RWPE2 (cell line): ENCODE measurements around the gene DNAH3.

Experiments
- ATAC-seq: fragments of 200-7000 bp; cut with Tn5 transposase; 3 replicates; pipeline ENCODE4 v1.9.1; 2021; ENCODE audit warnings: low read depth
- DNase-seq: peaks from one replicate; pipeline ENCODE4 v3.0.0-alpha.2; 2020; ENCODE audit warnings: low spot score
- H3K27ac ChIP-seq: fragments of 450-650 bp; 2 replicates; pipeline ENCODE4 v1.5.1; 2017; ENCODE audit warnings: mild to moderate bottlenecking; ENCODE audit not compliant: poor library complexity, severe bottlenecking
- H3K27me3 ChIP-seq: fragments of 250-450 bp; sonication (Bioruptor Pico); 2 replicates; pipeline ENCODE4 v1.5.1; 2021; ENCODE audit warnings: mild to moderate bottlenecking, moderate library complexity; ENCODE audit not compliant: insufficient read depth, poor library complexity, severe bottlenecking
- H3K36me3 ChIP-seq: fragments of 250-450 bp; sonication (Bioruptor Pico); 2 replicates; pipeline ENCODE4 v1.5.1; 2020; ENCODE audit warnings: low read depth, mild to moderate bottlenecking, moderate library complexity
- H3K4me1 ChIP-seq: fragments of 250-450 bp; sonication (Bioruptor Pico); 2 replicates; pipeline ENCODE4 v1.5.1; 2021; ENCODE audit warnings: mild to moderate bottlenecking, moderate library complexity; ENCODE audit not compliant: insufficient read depth, poor library complexity, severe bottlenecking
- H3K4me3 ChIP-seq: fragments of 250-450 bp; sonication (Bioruptor Pico); 2 replicates; pipeline ENCODE4 v1.5.1; 2021; ENCODE audit warnings: mild to moderate bottlenecking, moderate library complexity; ENCODE audit not compliant: severe bottlenecking
- H3K9me3 ChIP-seq: fragments of 250-450 bp; sonication (Bioruptor Pico); 2 replicates; pipeline ENCODE4 v1.5.1; 2021; ENCODE audit warnings: mild to moderate bottlenecking, moderate library complexity; ENCODE audit not compliant: severe bottlenecking
- TF ChIP-seq, protein P1 (sequence below): fragments of 450-650 bp; IDR thresholded peaks from one replicate; pipeline ENCODE4 v1.5.1; 2017; ENCODE audit warnings: mild to moderate bottlenecking, moderate library complexity; ENCODE audit not compliant: poor library complexity, severe bottlenecking

DNAH3 gene

DNA sequence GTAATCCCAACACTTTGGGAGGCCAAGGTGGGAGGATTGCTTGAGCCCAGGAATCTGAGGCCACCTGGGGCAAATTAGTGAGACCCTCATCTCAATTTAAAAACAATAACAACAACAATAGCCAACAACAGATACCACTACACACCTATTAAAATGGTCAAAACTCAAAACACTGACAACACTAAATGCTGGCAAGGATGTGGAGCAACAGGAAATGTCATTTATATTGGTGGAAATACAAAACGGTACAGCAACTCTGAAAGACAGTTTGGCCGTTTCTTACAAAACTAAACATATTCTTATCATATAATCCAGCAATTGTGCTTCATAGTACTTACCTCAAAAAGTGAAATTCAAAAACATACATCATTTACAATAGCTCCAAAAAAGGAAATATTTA is 57.7 kb downstream of the DNAH3 start:
- Histone ChIP-seq H3K4me3 (no peak overlapping the region), H3K9me3 (no peaks in the 10 kb centered on the region), H3K27ac (no peak overlapping the region), H3K4me1 (no peaks in the 10 kb centered on the region), H3K36me3 (no peaks in the 10 kb centered on the region), H3K27me3 (no peaks in the 10 kb centered on the region)
- no peak for DNase-seq
- TF ChIP-seq, protein P1, sequence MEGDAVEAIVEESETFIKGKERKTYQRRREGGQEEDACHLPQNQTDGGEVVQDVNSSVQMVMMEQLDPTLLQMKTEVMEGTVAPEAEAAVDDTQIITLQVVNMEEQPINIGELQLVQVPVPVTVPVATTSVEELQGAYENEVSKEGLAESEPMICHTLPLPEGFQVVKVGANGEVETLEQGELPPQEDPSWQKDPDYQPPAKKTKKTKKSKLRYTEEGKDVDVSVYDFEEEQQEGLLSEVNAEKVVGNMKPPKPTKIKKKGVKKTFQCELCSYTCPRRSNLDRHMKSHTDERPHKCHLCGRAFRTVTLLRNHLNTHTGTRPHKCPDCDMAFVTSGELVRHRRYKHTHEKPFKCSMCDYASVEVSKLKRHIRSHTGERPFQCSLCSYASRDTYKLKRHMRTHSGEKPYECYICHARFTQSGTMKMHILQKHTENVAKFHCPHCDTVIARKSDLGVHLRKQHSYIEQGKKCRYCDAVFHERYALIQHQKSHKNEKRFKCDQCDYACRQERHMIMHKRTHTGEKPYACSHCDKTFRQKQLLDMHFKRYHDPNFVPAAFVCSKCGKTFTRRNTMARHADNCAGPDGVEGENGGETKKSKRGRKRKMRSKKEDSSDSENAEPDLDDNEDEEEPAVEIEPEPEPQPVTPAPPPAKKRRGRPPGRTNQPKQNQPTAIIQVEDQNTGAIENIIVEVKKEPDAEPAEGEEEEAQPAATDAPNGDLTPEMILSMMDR = no peak
- no peak for ATAC-seq

DNA sequence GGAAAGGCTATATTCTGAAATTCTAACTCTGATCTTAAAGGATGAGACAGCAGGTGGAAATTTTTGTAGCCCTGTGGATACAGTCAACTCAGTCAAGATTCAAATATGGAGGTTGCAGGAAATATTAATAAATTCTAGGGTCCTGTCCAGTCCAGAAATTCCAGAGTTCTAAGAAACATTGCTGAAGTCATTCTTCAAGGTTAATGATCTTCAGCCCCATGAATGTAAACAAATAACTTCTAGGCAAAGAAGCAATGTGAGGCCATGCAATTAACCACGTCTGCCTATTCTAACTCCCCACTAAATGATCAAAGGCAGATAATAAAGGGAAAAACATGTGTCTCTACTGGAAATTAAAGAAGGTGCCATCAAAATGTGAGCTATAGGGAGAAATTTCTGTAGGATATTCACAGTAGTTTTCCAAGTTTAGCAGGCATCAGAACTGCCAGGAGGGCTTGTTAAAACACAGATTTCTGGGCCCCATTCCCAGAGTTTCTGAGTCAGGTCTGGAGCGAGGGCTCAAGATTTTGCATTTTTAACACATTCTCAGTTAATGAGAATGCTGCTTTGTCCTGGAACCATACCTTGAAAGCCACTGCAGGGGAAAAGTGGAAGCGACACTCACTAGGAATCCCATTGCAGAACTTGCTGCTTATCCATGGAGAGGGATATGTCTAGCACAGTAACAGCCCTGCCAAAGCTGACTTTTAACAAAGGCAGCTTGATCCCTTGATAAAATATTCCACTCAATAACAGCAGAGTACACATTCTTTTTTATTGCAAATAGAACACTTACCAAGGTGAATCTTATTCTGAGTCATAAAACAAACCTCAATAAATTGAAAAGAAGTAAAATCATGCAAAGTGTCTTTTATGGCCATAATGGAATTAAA is 61.8 kb downstream of the DNAH3 start:
- no peak overlapping the region for H3K4me3 ChIP-seq
- no peaks in the 10 kb centered on the region for H3K27me3 ChIP-seq
- TF ChIP-seq, protein P1 = no peak
- no peaks in the 10 kb centered on the region for H3K36me3 ChIP-seq
- DNase-seq = no peak
- H3K4me1 ChIP-seq = no peaks in the 10 kb centered on the region
- no peak for ATAC-seq
- H3K9me3 ChIP-seq = no peaks in the 10 kb centered on the region
- H3K27ac ChIP-seq = no peak overlapping the region

DNA sequence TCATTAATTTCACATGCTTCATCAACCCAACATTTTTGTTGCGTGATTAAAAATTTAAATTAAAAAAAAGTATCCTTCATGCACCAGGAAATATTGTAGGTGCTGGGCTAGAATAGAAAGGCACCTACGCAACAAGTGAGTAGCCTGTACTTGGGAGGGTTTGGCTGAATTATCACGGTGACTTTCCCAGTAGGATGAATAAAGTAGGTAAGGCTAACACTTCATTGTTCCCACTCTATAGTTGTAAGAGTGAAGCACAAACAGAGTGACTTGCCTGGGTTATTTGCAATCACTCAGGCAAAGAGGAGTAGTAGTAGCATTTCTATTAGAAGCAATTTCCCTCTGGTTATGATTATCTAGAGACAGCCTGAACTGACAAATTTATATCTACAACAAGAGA is 62.5 kb downstream of the DNAH3 start:
- H3K27me3 ChIP-seq = no peaks in the 10 kb centered on the region
- ATAC-seq = no peak
- no peaks in the 10 kb centered on the region for H3K36me3 ChIP-seq
- no peaks in the 10 kb centered on the region for H3K4me1 ChIP-seq
- TF ChIP-seq, protein P1 = no peak
- H3K27ac ChIP-seq = no peak overlapping the region
- DNase-seq = no peak
- H3K4me3 ChIP-seq = no peak overlapping the region
- no peaks in the 10 kb centered on the region for H3K9me3 ChIP-seq

DNA sequence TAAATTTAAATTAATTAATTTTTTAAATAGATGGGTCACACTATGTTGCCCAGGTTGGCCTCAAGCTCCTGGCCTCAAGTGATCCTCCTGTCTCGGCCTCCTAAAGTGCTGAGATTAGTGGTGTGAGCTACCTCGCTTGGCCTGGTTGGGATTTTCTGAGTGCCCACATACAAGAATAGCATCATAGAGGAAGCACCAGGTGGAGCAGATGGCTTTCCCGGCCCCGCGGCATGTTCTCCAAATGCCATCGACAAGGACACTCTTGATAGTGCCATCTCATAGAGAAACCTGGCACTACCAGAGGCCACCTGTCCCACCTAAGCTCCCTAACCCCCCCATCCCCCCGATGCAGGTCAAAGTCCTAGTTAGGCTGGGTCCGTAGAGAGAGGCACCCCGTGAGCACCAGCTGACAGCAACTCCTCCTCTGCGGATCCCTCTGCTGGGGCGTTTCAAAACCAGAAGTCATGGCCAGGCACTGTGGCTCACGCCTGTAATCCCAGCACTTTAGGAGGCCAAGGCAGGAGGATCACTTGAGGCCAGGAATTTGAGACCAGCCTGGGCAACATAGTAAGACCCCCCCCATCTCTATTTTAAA is 65.9 kb downstream of the DNAH3 start:
- H3K36me3 ChIP-seq = no peaks in the 10 kb centered on the region
- ATAC-seq (no peak), DNase-seq (no peak)
- no peaks in the 10 kb centered on the region for H3K4me1 ChIP-seq
- no peak overlapping the region for H3K27ac ChIP-seq
- no peak overlapping the region for H3K4me3 ChIP-seq
- no peaks in the 10 kb centered on the region for H3K9me3 ChIP-seq
- H3K27me3 ChIP-seq = no peaks in the 10 kb centered on the region
- TF ChIP-seq, protein P1 = no peak
